ENCODE data around the gene MICAL3. TPM values are rescaled to one million over a fixed set of nuclear protein-coding genes. Genes with fewer than 3 reads are reported as not detected.

Gene MICAL3
- total RNA-seq, 1 experiment from 2014 or later: 47.1 TPM

GRCh38 chr22:17955590-17956379, 68.6 kb downstream of the MICAL3 start:
- Histone ChIP-seq H3K9me3 (ENCODE audit: control insufficient read depth, insufficient read depth, low read depth, low read length) (no peaks in the 10 kb centered on the region), H3K27ac (ENCODE audit: low read length) (no peak overlapping the region), H3K27me3 (ENCODE audit: control insufficient read depth, insufficient read depth, low read length) (no peaks in the 10 kb centered on the region), H3K4me1 (ENCODE audit: control insufficient read depth, insufficient read depth, low read length) (peaks cover 3% of the 10 kb centered on the region; the same call in 1 of the 2 replicates), H3K36me3 (ENCODE audit: control insufficient read depth, insufficient read depth, low read length) (no peaks in the 10 kb centered on the region), H3K4me3 (ENCODE audit: low read depth in 2 of 2, low read length in 2 of 2) (no peak overlapping the region)
- intact Hi-C loops (cut with micrococcal nuclease; ENCODE audit: unreplicated experiment) (no loop called here), in situ Hi-C loops (cut with HindIII; ENCODE audit: low pct_unique_long_range_greater_than_20kb, low sequenced_read_pairs) (no loop called here)
- TF ChIP-seq CTCF (IDR thresholded peaks at IDR 0.05) (no peak), TCF7L2 (IDR thresholded peaks at IDR 0.05; ENCODE audit: low read depth, low read length) (no peak), POLR2AphosphoS5 (IDR thresholded peaks at IDR 0.05; ENCODE audit: low read depth, low read length) (no peak), SIN3A (IDR thresholded peaks at IDR 0.05; ENCODE audit: borderline replicate concordance, insufficient read depth, low read depth, low read length) (no peak), REST (IDR thresholded peaks at IDR 0.05; ENCODE audit: insufficient read depth in 1 of 2, low read depth in 2 of 2, low read length in 1 of 2) (no peak)
- ATAC-seq (no peak), DNase-seq (ENCODE audit: low read depth, low spot score) (no peak)
- no TSS peak for BruUV-seq (replicated peaks)
- POLR2A ChIA-PET: interaction anchor here (0.6 kb wide), 1 partner anchor 25 kb away, joined by 3 read pairs; no protein-coding TSS in a partner anchor
- CTCF ChIA-PET: no interaction called here

GRCh38 chr22:17954860-17955587, 69.3 kb downstream of the MICAL3 start:
- Histone ChIP-seq H3K27ac (ENCODE audit: low read length) (no peak overlapping the region), H3K4me3 (ENCODE audit: low read depth in 2 of 2, low read length in 2 of 2) (no peak overlapping the region), H3K4me1 (ENCODE audit: control insufficient read depth, insufficient read depth, low read length) (peaks cover 4% of the 10 kb centered on the region; the same call in 1 of the 2 replicates), H3K27me3 (ENCODE audit: control insufficient read depth, insufficient read depth, low read length) (no peaks in the 10 kb centered on the region), H3K36me3 (ENCODE audit: control insufficient read depth, insufficient read depth, low read length) (no peaks in the 10 kb centered on the region), H3K9me3 (ENCODE audit: control insufficient read depth, insufficient read depth, low read depth, low read length) (no peaks in the 10 kb centered on the region)
- intact Hi-C loops (cut with micrococcal nuclease; ENCODE audit: unreplicated experiment) (no loop called here), in situ Hi-C loops (cut with HindIII; ENCODE audit: low pct_unique_long_range_greater_than_20kb, low sequenced_read_pairs) (no loop called here)
- TF ChIP-seq TCF7L2 (IDR thresholded peaks at IDR 0.05; ENCODE audit: low read depth, low read length) (no peak), REST (IDR thresholded peaks at IDR 0.05; ENCODE audit: insufficient read depth in 1 of 2, low read depth in 2 of 2, low read length in 1 of 2) (no peak), POLR2AphosphoS5 (IDR thresholded peaks at IDR 0.05; ENCODE audit: low read depth, low read length) (no peak), CTCF (IDR thresholded peaks at IDR 0.05) (no peak), SIN3A (IDR thresholded peaks at IDR 0.05; ENCODE audit: borderline replicate concordance, insufficient read depth, low read depth, low read length) (no peak)
- ATAC-seq (no peak), DNase-seq (ENCODE audit: low read depth, low spot score) (no peak)
- BruUV-seq (replicated peaks): no TSS peak
- ChIA-PET CTCF (no interaction called here), POLR2A (interaction anchor here (0.6 kb wide), 1 partner anchor 24 kb away, joined by 3 read pairs; no protein-coding TSS in a partner anchor)

Measured in Panc1 (cell line).